ENCODE data around the gene PHF1. TPM values are rescaled to one million over a fixed set of nuclear protein-coding genes. Genes with fewer than 3 reads are reported as not detected.
A peak's percentile ranks its signal among the peaks of the same experiment; 100 is the strongest.

The PHF1 gene
- total and polyA plus RNA-seq, 2 of the 13 experiments (the other 11 are each of a cell fraction or from before 2014, with no cell fraction given), result 25.4 to 61.9 TPM

DNA sequence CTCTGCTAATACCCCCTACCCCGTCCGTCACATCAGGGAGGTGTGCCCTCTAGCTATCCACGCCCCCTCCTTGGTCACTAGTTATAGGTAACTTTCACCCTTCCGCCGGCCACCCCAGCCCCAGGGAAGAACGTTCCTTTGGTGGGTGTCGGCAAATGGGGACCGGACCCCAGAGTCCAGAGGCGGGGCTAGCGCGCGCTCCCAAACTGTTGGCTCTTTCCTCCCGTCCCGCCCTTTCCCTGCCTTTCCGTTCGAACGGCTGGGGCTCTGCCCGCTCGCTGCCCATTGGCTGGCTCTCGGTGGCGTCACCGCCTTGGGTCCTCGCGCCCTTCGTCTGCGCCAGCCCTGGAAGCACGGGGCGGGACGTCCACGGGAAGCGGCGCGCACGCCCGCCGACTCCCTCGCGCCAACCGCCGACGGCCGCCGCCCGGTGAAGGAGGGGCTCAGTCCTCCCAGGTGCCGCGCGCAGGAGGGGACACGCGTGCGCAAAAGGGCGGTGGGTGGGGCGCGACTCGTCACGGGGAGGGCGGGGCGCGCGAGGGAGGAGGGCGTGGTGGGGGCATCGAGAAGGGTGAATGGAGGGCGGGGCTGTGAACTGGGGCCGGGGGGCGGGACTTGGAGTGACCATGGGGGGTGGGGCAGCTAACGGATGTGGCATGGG lies 634 bp upstream of the PHF1 start (continued):
- TF ChIP-seq ZNF282 (IDR thresholded peaks at IDR 0.05; ENCODE audit: partially characterized antibody), result no peak
- TF ChIP-seq HHEX (CRISPR knock-in tag; IDR thresholded peaks at IDR 0.05), result no peak
- TF ChIP-seq, protein P1, sequence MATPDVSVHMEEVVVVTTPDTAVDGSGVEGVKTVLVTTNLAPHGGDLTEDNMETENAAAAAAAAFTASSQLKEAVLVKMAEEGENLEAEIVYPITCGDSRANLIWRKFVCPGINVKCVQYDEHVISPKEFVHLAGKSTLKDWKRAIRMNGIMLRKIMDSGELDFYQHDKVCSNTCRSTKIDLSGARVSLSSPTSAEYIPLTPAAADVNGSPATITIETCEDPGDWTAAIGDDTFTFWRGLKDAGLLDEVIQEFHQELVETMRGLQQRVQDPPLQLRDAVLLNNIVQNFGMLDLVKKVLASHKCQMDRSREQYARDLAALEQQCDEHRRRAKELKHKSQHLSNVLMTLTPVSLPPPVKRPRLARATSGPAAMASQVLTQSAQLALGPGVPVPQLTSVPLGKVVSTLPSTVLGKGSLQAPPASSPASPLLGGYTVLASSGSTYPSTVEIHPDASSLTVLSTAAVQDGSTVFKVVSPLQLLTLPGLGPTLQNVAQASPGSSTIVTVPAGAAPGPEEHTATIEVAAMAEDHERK (CRISPR knock-in tag; IDR thresholded peaks at IDR 0.05; ENCODE audit: low read depth), result peak; percentile 84
- no peak for TF ChIP-seq ZNF75D (CRISPR knock-in tag; IDR thresholded peaks at IDR 0.05; ENCODE audit: borderline replicate concordance)
- TF ChIP-seq, protein P2, sequence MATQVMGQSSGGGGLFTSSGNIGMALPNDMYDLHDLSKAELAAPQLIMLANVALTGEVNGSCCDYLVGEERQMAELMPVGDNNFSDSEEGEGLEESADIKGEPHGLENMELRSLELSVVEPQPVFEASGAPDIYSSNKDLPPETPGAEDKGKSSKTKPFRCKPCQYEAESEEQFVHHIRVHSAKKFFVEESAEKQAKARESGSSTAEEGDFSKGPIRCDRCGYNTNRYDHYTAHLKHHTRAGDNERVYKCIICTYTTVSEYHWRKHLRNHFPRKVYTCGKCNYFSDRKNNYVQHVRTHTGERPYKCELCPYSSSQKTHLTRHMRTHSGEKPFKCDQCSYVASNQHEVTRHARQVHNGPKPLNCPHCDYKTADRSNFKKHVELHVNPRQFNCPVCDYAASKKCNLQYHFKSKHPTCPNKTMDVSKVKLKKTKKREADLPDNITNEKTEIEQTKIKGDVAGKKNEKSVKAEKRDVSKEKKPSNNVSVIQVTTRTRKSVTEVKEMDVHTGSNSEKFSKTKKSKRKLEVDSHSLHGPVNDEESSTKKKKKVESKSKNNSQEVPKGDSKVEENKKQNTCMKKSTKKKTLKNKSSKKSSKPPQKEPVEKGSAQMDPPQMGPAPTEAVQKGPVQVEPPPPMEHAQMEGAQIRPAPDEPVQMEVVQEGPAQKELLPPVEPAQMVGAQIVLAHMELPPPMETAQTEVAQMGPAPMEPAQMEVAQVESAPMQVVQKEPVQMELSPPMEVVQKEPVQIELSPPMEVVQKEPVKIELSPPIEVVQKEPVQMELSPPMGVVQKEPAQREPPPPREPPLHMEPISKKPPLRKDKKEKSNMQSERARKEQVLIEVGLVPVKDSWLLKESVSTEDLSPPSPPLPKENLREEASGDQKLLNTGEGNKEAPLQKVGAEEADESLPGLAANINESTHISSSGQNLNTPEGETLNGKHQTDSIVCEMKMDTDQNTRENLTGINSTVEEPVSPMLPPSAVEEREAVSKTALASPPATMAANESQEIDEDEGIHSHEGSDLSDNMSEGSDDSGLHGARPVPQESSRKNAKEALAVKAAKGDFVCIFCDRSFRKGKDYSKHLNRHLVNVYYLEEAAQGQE (IDR thresholded peaks at IDR 0.05; ENCODE audit: borderline replicate concordance in 1 of 2, low read depth in 1 of 2, low read length in 2 of 2), result no peak
- TF ChIP-seq TAF15 (IDR thresholded peaks at IDR 0.05; ENCODE audit: low read depth, low read length, poor library complexity, severe bottlenecking), result peak; percentile 81
- TF ChIP-seq, protein P3, sequence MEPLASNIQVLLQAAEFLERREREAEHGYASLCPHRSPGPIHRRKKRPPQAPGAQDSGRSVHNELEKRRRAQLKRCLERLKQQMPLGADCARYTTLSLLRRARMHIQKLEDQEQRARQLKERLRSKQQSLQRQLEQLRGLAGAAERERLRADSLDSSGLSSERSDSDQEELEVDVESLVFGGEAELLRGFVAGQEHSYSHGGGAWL (CRISPR knock-in tag; IDR thresholded peaks at IDR 0.05), result peak; percentile 96
- TF ChIP-seq SRSF4 (IDR thresholded peaks at IDR 0.05; ENCODE audit: low read depth, low read length, poor library complexity, severe bottlenecking), result no peak
- TF ChIP-seq, protein P4, sequence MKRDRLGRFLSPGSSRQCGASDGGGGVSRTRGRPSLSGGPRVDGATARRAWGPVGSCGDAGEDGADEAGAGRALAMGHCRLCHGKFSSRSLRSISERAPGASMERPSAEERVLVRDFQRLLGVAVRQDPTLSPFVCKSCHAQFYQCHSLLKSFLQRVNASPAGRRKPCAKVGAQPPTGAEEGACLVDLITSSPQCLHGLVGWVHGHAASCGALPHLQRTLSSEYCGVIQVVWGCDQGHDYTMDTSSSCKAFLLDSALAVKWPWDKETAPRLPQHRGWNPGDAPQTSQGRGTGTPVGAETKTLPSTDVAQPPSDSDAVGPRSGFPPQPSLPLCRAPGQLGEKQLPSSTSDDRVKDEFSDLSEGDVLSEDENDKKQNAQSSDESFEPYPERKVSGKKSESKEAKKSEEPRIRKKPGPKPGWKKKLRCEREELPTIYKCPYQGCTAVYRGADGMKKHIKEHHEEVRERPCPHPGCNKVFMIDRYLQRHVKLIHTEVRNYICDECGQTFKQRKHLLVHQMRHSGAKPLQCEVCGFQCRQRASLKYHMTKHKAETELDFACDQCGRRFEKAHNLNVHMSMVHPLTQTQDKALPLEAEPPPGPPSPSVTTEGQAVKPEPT (CRISPR knock-in tag; IDR thresholded peaks at IDR 0.05; ENCODE audit: low read depth), result peak; percentile 95
- TF ChIP-seq ZNF562 (CRISPR knock-in tag; IDR thresholded peaks at IDR 0.05; ENCODE audit: borderline replicate concordance), result peak; percentile 96
- TF ChIP-seq ARHGAP35 (CRISPR knock-in tag; IDR thresholded peaks at IDR 0.05; ENCODE audit: borderline replicate concordance), result peak; percentile 97
- TF ChIP-seq, protein P5, sequence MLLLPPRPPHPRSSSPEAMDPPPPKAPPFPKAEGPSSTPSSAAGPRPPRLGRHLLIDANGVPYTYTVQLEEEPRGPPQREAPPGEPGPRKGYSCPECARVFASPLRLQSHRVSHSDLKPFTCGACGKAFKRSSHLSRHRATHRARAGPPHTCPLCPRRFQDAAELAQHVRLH (CRISPR knock-in tag; IDR thresholded peaks at IDR 0.05; ENCODE audit: borderline replicate concordance, low read depth), result peak; percentile 96; the same call in 1 of the 2 replicates
- TF ChIP-seq FOXC1 (CRISPR knock-in tag; IDR thresholded peaks at IDR 0.05; ENCODE audit: borderline replicate concordance), result peak; percentile 98
- TF ChIP-seq, protein P6, sequence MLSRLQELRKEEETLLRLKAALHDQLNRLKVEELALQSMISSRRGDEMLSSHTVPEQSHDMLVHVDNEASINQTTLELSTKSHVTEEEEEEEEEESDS (CRISPR knock-in tag; IDR thresholded peaks at IDR 0.05; ENCODE audit: borderline replicate concordance), result peak; percentile 85
- TF ChIP-seq ZNF577 (CRISPR knock-in tag; IDR thresholded peaks at IDR 0.05; ENCODE audit: borderline replicate concordance, low read depth), result no peak
- TF ChIP-seq, protein P7, sequence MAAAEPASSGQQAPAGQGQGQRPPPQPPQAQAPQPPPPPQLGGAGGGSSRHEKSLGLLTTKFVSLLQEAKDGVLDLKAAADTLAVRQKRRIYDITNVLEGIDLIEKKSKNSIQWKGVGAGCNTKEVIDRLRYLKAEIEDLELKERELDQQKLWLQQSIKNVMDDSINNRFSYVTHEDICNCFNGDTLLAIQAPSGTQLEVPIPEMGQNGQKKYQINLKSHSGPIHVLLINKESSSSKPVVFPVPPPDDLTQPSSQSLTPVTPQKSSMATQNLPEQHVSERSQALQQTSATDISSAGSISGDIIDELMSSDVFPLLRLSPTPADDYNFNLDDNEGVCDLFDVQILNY (CRISPR knock-in tag; conservative IDR thresholded peaks at IDR 0.05), result peak; percentile 94
